Neutrophil (primary cell): ENCODE results near the gene PAWR.

Experiments used
- H3K27ac ChIP-seq: fragments of 200-600 bp; sonication (generic); 2 replicates; pipeline ENCODE4 v1.5.1; 2016; ENCODE audit warnings: mild to moderate bottlenecking, moderate library complexity
- H3K27me3 ChIP-seq: fragments of 200-600 bp; sonication (generic); 2 replicates; pipeline ENCODE4 v1.6.0; 2016; ENCODE audit warnings: mild to moderate bottlenecking
- H3K36me3 ChIP-seq: fragments of 200-600 bp; sonication (generic); 2 replicates; pipeline ENCODE4 v1.5.1; 2017
- H3K4me1 ChIP-seq, 2 experiments: fragments of 200-600 bp in 1 of 2; sonication (generic) in 1 of 2; 1 replicate in 1 of 2; 2 replicates in 1 of 2; pipeline versions ENCODE4 v1.5.1 to v1.6.1; 2013 to 2016; ENCODE audit warnings: low read depth in 1 of 2, low read length in 1 of 2, mild to moderate bottlenecking in 1 of 2, moderate library complexity in 1 of 2; ENCODE audit not compliant: control insufficient read depth in 1 of 2, insufficient read depth in 1 of 2
- H3K4me3 ChIP-seq, 2 experiments: fragments of 200-600 bp in 1 of 2; sonication (generic) in 1 of 2; 1 replicate in 1 of 2; 2 replicates in 1 of 2; pipeline ENCODE4 v1.5.1; 2013 to 2016; ENCODE audit warnings: low read depth in 1 of 2, low read length in 1 of 2, mild to moderate bottlenecking in 1 of 2, moderate library complexity in 1 of 2
- H3K9me3 ChIP-seq: fragments of 200-600 bp; sonication (generic); 2 replicates; pipeline ENCODE4 v1.5.1; 2016
- TF ChIP-seq, protein P1 (sequence below): fragments of 200-600 bp; sonication (generic); IDR thresholded peaks from 2 replicates; pipeline ENCODE4 v1.5.1; 2016; ENCODE audit warnings: antibody characterized with exemption

The PAWR gene

GRCh38 chr12:79553863-79554574 is 136.7 kb downstream of the PAWR start:
- Histone ChIP-seq H3K4me3 (no peak overlapping the region), H3K4me1 (no peaks in the 10 kb centered on the region), H3K36me3 (no peaks in the 10 kb centered on the region), H3K27ac (no peak overlapping the region), H3K9me3 (no peaks in the 10 kb centered on the region), H3K27me3 (no peaks in the 10 kb centered on the region)
- TF ChIP-seq, protein P1, sequence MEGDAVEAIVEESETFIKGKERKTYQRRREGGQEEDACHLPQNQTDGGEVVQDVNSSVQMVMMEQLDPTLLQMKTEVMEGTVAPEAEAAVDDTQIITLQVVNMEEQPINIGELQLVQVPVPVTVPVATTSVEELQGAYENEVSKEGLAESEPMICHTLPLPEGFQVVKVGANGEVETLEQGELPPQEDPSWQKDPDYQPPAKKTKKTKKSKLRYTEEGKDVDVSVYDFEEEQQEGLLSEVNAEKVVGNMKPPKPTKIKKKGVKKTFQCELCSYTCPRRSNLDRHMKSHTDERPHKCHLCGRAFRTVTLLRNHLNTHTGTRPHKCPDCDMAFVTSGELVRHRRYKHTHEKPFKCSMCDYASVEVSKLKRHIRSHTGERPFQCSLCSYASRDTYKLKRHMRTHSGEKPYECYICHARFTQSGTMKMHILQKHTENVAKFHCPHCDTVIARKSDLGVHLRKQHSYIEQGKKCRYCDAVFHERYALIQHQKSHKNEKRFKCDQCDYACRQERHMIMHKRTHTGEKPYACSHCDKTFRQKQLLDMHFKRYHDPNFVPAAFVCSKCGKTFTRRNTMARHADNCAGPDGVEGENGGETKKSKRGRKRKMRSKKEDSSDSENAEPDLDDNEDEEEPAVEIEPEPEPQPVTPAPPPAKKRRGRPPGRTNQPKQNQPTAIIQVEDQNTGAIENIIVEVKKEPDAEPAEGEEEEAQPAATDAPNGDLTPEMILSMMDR, result no peak

DNA sequence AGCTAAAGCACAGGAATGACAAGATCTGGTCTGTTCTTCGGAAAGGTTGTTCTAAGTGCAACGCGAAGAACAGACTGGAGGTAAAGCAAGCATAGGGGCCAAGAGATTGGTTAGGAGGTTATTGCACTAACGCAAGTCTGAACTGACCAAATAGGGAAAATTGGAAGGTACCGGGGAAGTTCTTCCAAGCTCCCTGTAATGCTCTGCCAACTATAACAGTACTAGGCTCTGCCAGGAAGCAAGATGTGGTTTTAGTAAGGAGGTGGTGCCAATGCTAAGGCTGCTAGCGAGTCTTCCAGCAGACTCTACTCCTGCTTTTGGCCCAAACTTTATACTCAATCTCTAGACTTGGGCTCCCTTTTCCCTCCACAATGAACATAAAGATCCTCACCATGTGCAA is 138.6 kb downstream of the PAWR start:
- Histone ChIP-seq H3K4me1 (no peaks in the 10 kb centered on the region), H3K27me3 (no peaks in the 10 kb centered on the region), H3K36me3 (no peaks in the 10 kb centered on the region), H3K9me3 (no peaks in the 10 kb centered on the region), H3K4me3 (no peak overlapping the region), H3K27ac (no peak overlapping the region)
- TF ChIP-seq, protein P1, result no peak

DNA sequence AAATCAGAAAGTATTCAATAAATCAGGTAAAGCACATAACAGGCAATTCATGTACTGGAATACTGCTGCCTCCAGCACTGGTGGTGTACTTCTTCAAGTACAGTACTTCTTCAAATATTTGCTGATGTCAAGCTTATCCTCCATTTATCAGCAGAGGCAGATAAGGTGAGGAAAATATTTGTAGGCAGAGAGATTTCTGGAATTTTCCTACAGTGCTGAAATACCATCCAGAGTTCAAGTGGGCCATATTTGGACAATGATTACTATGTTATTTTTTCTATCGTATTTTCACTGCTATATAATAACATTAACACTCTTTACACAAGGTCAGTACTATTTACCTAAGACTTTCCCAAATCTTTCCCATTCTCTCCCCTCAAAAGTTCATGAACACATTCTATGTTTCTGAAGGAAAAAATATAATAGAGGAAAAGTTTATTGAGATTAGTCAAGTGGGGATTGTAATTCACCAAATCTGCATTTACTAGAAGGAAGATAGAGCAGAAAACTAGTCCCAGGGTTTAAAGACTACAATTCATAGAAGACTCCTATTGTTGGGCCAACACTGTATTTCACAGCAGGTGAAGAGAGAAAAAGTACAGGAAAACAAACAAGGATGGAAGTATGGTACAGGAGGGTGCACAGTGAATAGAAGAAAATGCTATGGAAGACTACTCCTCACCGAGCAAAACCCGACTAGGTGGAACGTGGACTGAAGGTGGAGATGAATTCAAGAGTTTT is 141.1 kb downstream of the PAWR start:
- Histone ChIP-seq H3K9me3 (no peaks in the 10 kb centered on the region), H3K27ac (no peak overlapping the region), H3K4me1 (no peaks in the 10 kb centered on the region), H3K36me3 (no peaks in the 10 kb centered on the region), H3K27me3 (no peaks in the 10 kb centered on the region), H3K4me3 (no peak overlapping the region)
- TF ChIP-seq, protein P1, result no peak

- Histone ChIP-seq H3K27ac (no peak overlapping the region), H3K4me3 (no peak overlapping the region)
- TF ChIP-seq, protein P1, result no peak
These were observed 142.2 kb downstream of the PAWR start for GRCh38 chr12:79548610-79548924.

DNA sequence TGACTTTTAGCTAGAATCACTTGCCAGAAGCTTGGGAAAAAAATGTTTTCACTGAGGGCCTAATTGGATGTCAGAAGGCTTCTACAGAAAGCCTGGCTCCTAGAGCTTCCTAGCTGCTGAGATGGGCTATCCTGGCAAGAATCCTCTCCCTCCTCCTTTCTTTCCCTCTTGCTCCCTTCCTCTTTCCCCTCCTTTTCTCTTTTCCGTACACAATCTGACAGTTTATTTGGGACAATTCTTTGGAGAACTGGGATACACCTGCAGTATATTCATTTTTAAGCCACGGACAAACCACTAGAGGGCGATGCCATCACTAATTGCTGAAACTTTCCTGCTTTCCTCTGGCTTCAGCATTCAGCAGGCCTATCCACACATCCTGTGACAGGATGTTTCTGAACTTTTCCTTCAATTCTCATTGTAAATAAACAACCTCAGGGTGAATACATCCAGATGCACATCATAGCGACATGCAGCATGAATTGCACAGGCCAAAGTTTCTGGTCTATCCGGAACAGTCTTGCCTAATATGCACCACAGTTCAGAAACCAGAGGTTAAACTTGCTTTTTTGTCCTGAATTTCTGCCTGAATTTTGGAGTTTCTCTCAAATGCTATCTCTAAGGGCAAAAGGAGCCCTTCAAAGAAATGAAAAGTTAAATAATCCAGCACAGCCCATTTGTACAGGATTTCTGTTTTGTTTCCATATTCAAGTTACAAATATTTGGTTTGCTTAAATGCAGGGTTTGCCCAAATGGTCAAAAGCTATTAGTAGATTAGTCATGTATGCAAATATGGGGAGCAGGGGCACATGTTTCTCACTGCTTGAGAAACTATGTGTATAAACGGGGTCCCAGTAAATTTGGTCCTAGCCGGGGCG is 142.8 kb downstream of the PAWR start:
- no peaks in the 10 kb centered on the region for H3K4me1 ChIP-seq
- no peaks in the 10 kb centered on the region for H3K36me3 ChIP-seq
- no peak overlapping the region for H3K4me3 ChIP-seq
- no peaks in the 10 kb centered on the region for H3K9me3 ChIP-seq
- H3K27ac ChIP-seq, result no peak overlapping the region
- no peaks in the 10 kb centered on the region for H3K27me3 ChIP-seq
- TF ChIP-seq, protein P1, result no peak

More at GRCh38 chr12:79548610-79548924, 142.2 kb downstream of the PAWR start:
- Histone ChIP-seq H3K27me3 (no peaks in the 10 kb centered on the region), H3K9me3 (no peaks in the 10 kb centered on the region), H3K36me3 (no peaks in the 10 kb centered on the region), H3K4me1 (no peaks in the 10 kb centered on the region)
